GM19395 (cell line): ENCODE measurements around the gene PSMD7.
"Not testable (repeated sequence)": the region's sequence is repeated elsewhere in the genome, so short reads cannot be mapped to it uniquely, and the experiment has no call there.

Experiments
- ATAC-seq: cut with Tn5 transposase; IDR thresholded peaks from one replicate; pipeline ENCODE4 v1.9.1; 2021; ENCODE audit warnings: mild to moderate bottlenecking, moderate library complexity; ENCODE audit not compliant: unreplicated experiment

Gene PSMD7

GRCh38 chr16:74296104-74296431 is 546 bp upstream of the PSMD7 start:
- ATAC-seq: peak; percentile 23

- peak; percentile 35 for ATAC-seq
These were observed 591 bp downstream of the PSMD7 start for GRCh38 chr16:74297145-74297665.

DNA sequence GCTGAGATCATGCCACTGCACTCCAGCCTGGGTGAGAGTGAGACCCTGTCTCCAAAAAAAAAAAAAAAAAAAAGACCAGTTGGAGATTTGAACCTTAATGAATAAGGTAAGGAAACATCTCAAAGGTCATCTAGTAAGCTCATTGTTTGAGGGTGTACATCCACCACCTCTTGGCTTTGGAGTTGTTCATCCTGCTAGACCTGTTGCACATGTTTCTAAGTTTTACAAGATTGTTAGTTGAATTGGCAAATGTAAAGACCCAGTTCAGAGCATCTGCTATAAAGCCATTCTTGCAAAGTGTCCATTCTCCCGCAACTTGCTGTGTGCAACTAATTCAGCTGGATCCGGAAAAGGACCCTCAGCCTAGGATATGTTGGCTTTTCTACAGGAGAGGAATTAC is 1.5 kb downstream of the PSMD7 start:
- no peak for ATAC-seq

DNA sequence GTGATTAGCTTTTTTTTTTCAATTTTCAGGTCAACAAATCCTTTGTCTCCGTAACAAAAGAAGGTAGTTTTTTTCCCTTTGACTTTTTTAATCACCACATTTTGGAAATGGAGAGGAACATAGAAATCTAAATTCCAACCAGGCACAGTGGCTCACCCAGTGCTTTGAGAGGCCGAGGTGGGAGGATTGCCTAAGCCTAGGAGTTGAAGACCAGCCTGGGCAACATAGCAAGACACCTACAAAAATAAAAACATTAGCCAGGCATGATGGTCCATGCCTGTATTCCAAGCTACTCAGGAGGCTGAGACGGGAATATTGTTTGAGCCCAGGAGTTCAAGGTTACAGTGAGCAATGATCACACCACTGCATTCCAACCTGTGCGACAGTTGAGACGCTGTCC is 5.7 kb downstream of the PSMD7 start:
- ATAC-seq: no peak

- no peak for ATAC-seq
These were observed 7.7 kb downstream of the PSMD7 start for GRCh38 chr16:74304164-74304834.

- no peak for ATAC-seq
These were observed 8.2 kb downstream of the PSMD7 start for GRCh38 chr16:74304835-74305176.

- ATAC-seq: no peak
These were observed 8.7 kb downstream of the PSMD7 start for GRCh38 chr16:74305281-74305680.

DNA sequence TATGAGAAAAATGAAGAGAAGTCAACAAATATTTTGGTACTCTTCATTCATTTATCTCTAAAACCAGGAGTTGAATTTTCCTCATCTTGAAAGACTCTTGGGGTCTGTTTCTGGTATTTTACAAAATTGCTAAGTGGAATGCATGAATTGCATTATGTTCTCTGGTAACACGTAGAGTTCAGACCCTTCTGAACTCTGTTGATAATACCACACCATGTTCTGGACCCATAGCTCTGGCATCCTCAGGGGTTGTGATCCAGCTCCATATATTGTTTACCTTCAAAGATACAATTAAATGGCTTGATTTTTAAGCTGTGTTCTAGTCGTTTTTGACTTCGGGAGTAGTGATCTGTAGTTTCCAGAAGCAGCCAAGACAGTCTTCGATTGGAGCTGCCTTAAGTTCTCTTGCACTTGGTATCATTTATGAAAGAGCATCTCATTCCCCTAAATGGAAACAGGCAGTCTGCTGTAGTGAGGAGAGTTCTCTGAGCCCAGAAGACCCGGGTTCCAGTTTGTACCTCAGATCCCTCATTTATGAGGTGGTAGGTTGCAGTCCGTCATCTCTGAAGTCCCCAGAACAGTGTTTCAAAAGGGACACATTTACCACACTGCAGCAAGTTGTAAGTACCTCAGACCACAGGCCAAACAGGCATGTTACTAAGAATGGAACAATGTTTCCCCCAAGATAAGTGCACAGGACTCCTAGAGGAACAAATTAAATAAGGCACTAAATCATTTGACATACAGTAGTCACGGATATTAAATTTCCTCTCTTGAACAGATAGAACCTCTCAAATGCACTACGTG is 9.6 kb downstream of the PSMD7 start:
- ATAC-seq: no peak

GRCh38 chr16:74307383-74307782 is 10.8 kb downstream of the PSMD7 start:
- no peak for ATAC-seq

DNA sequence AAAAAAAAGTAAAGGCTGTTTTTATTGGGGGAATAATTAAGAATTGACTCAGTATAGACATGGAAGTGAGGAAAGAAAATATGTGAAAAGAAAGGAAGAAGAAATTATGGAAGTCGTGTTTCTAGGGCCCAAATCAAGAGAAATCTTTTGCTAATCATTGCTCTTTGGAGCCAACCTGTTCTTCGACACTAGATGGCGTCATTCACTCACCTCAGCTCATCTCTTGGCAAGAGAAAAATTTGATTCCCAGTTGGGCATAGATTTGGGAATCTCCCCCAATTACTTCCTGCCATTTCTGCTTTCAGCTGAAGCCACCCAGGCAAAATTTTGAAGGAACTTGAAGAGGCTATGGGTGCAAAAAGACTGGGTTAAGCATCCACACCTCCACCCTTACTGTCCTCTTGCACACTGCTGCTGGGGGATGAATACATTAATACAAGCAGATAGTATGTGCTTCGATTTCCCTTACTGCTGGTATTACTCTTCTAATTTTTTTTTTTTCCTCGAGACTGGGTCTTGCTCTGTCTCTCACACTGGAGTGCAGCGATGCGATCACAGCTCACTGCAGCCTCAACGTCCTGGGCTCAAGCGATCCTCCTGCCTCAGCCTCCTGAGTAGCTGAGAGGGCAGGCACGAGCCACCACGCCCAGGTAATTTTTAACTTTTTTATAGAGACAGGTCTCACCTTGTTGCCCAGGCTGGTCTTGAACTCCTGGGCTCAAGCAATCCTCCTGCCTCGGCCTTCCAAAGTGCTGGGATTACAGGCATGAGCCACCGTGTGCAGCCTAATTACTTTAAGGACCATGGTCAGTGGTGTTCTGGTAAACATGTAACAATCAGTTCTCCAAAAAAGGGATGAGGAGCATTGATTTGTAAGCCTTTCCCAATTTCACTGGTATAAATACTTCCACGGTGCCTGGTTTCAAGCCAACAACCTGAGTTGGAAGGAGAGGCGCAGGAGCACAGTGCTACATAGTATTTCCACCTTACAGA is 13.5 kb downstream of the PSMD7 start:
- ATAC-seq: peak; percentile 57

DNA sequence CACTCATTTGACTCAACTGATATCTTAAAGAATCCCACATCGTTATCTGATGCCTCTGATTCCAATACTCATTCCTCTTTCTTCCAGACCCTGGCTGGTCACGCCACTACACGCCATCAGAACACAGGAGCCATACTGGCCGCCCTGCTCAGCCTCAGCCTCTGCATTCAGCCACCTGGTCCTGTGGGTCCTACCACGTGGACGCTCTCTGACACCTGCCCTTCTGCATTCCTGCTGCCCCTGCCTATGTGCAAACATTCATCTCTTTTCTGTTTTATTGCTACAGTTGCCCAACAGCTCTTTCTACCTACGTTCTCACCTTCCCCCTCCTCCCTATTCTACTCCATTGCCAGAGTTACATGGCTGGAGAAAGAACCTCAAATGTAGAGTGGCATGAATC is 18.4 kb downstream of the PSMD7 start:
- no peak for ATAC-seq

GRCh38 chr16:74320707-74321106 is 24.1 kb downstream of the PSMD7 start:
- no peak for ATAC-seq

DNA sequence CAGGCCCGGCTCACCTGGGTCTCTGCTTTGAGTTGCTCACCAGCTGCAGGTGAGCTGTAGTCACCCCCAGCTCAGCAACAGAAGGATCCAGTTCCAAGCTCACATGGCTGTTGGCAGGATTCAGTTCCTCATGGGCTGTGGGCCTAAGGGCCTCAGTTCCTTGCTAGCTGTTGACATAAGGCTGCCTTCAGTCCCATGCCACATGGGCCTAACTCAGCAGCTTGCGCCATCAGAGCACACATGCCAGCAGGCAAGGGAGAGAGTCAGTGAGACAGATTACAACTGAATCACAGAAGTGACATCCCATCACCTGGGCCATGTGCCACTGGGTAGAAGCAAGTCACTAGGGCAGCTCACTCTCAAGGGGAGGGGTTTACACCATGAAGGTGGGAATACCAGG is 24.7 kb downstream of the PSMD7 start:
- no peak for ATAC-seq

DNA sequence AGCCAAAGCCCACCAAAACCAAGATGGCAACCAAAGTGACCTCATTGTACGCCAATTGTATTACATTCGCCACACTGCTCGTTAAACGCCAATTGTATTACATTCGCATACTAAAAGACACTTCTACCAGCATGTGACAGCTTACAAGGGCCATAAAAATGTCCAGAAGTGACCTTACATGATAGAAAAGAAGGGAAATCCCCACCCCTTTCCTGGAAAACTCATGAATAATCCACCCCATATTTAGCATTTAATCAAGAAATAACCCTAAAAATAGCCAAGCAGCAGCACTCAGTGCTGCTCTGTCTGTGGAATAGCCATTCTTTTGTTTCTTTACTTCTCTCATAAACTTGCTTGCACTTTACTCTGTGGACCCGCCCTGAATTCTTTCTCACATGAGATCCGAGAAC is 25.7 kb downstream of the PSMD7 start:
- no peak for ATAC-seq

DNA sequence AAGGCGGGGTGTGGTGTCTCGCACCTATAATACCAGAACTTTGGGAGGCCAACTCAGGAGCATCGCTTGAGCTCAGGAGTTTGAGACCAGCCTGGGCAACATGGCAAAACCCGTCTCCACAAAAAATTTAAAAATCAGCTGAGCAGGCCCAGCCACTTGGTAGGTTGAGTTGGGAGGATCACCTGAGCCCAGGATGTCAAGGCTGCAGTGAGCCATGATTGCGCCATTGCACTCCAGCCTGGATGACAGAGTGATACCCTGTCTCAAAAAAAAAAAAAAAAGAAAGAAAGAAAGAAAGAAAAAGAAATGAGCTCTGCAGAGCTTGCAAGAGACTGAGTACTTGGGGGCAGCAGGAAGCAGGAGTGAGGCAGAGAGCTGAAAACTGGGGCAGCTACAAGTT is 28.2 kb downstream of the PSMD7 start:
- not testable (repeated sequence) for ATAC-seq

- ATAC-seq: no peak
These were observed 29.0 kb downstream of the PSMD7 start for GRCh38 chr16:74325641-74326040.

DNA sequence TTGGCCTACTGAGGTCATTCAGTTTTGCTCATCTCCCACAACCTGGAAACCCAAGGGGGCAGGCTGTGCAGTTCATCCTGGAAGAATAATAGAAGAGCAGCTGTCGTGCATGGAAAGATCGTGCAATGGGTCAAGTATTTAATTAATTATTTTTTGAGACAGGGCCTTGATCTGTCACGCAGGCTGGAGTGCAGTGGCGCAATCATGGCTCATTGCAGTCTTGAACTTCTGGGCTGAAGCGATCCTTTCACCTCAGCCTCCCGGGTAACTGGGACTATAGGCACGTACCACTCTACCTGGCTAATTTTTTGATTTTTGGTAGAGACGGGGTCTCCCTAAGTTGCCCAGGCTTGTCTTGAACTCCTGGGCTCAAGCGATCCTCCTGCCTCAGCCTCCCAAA is 31.7 kb downstream of the PSMD7 start:
- not testable (repeated sequence) for ATAC-seq

GRCh38 chr16:74332469-74332868 is 35.9 kb downstream of the PSMD7 start:
- not testable (repeated sequence) for ATAC-seq

GRCh38 chr16:74337506-74337905 is 40.9 kb downstream of the PSMD7 start:
- not testable (repeated sequence) for ATAC-seq

DNA sequence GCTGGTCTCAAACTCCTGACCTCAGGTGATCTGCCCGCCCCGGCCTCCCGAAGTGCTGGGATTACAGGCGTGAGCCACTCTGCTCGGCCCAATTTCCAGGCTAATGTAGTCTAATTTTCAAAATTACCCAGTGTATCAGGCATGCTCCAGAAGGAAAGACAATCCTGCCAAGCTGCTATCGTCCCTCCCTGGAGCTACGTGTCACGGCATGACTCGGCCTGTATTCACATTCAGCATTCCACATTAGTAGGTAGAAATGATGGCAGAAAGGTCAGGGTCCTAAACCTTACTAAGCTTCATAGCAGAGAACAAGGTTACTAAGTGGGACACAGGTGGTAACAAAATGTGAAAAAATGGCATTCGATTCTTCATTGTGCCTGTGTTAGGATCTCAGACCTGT is 42.6 kb downstream of the PSMD7 start:
- ATAC-seq: not testable (repeated sequence)

DNA sequence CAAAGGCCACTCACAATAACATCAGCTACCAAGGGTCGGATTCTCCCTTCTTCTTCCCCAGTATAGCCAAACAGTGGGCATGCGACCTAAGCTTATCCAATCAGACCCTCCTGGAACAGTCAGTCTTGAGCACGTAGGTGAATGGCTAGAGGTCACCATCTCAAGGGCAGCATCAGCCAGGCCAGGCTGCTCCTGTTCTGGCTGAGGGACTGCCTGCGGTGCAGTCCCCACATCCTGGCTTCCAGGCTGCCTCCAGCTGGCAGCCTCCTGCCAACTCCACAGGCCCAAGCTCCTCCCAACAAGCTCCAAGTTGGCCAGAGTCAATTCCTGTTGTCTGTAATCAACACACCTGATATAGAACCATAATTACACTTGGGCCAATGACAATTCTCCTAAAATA is 56.4 kb downstream of the PSMD7 start:
- ATAC-seq: not testable (repeated sequence)
